Measurements from ENCODE around the gene ZMYND8. TPM values are rescaled to one million over a fixed set of nuclear protein-coding genes. Genes with fewer than 3 reads are reported as not detected.

Gene ZMYND8
- total RNA-seq, 1 experiment from 2014 or later = 29.0 TPM

GRCh38 chr20:47243532-47244305 is 112.8 kb downstream of the ZMYND8 start (continued):
- no peak for TF ChIP-seq ATF3 (IDR thresholded peaks at IDR 0.05)
- no peak for TF ChIP-seq CEBPB (IDR thresholded peaks at IDR 0.05; ENCODE audit: low read depth)
- no peak for TF ChIP-seq FOSL1 (IDR thresholded peaks at IDR 0.05; ENCODE audit: low read depth)
- TF ChIP-seq YY1 (IDR thresholded peaks at IDR 0.05; ENCODE audit: extremely low read depth, insufficient replicate concordance, low read depth, low read length) = no peak
- no peak for TF ChIP-seq CTCF (IDR thresholded peaks at IDR 0.05 in 2 of 3, conservative IDR thresholded peaks at IDR 0.05 in 1 of 3; ENCODE audit: borderline replicate concordance in 1 of 3, insufficient read depth in 1 of 3, low read depth in 2 of 3, low read length in 2 of 3)
- TF ChIP-seq SRF (IDR thresholded peaks at IDR 0.05; ENCODE audit: low read depth) = no peak
- TF ChIP-seq JUND (IDR thresholded peaks at IDR 0.05) = no peak
- no peak for TF ChIP-seq POLR2AphosphoS5 (IDR thresholded peaks at IDR 0.05; ENCODE audit: low read depth, low read length)
- no peak for TF ChIP-seq POLR2A (IDR thresholded peaks at IDR 0.05; ENCODE audit: borderline replicate concordance, extremely low read depth, insufficient read depth, insufficient read length)
- TF ChIP-seq EZH2 (IDR thresholded peaks at IDR 0.05) = no peak

- ChIA-PET CTCF (interaction anchor here (1.7 kb wide), 1 partner anchor 141 kb away, joined by 5 read pairs; no protein-coding TSS in a partner anchor), RAD21 (ENCODE audit: low non-redundant PET in 1 of 2, low total read pairs in 2 of 2, uncharacterized antibody in 2 of 2, unreplicated experiment in 2 of 2) (no interaction called here), POLR2A (no interaction called here)
- no peak for TF ChIP-seq ZNF274 (IDR thresholded peaks at IDR 0.05; ENCODE audit: low read depth, low read length)
- Histone ChIP-seq H3K9ac (ENCODE audit: low read length) (no peak overlapping the region), H3K79me2 (ENCODE audit: insufficient read depth, low read length) (peaks cover 18% of the 10 kb centered on the region), H3K4me1 (ENCODE audit: control insufficient read depth in 1 of 2, insufficient read depth in 2 of 2, low read length in 2 of 2) (no peaks in the 10 kb centered on the region), H3K27me3 (ENCODE audit: insufficient read depth, low read length) (no peaks in the 10 kb centered on the region), H3K9me3 (ENCODE audit: control insufficient read depth in 1 of 2, insufficient read depth in 1 of 2, low read depth in 1 of 2, low read length in 2 of 2) (no peaks in the 10 kb centered on the region), H3K4me3 (replicated peaks in 1 of 2; ENCODE audit: low read depth in 1 of 2, low read length in 2 of 2) (no peak overlapping the region), H2AFZ (ENCODE audit: low read depth, low read length, poor library complexity, severe bottlenecking) (no peak overlapping the region), H3K9me2 (ENCODE audit: insufficient read depth) (no peaks in the 10 kb centered on the region), H3K36me3 (ENCODE audit: control insufficient read depth in 1 of 2, insufficient read depth in 2 of 2, low read length in 2 of 2) (peaks cover 22% of the 10 kb centered on the region in 2 experiments), H3K4me2 (ENCODE audit: low read length) (no peak overlapping the region), H4K20me1 (ENCODE audit: insufficient read depth) (no peaks in the 10 kb centered on the region), H3K27ac (ENCODE audit: low read depth, low read length) (no peak overlapping the region)
- no TSS peak for BruUV-seq (replicated peaks)
- ATAC-seq (no peak), DNase-seq (ENCODE audit: low read depth, low spot score) (no peak)
- intact Hi-C loops (cut with micrococcal nuclease) = no loop called here
Observed at GRCh38 chr20:47243003-47243402, 113.5 kb downstream of the ZMYND8 start.

All from HCT116 (cell line).